WERI-Rb-1 (cell line): ENCODE data around the gene VANGL1.

Experiments
- DNase-seq: peaks from one replicate; pipeline ENCODE4 v3.0.0-alpha.2; 2020
- H3K27ac ChIP-seq: fragments of 250-450 bp; sonication (Bioruptor Pico); 2 replicates; pipeline ENCODE4 v1.5.1; 2020; ENCODE audit warnings: mild to moderate bottlenecking, moderate library complexity
- H3K27me3 ChIP-seq: fragments of 250-450 bp; sonication (Bioruptor Pico); 2 replicates; pipeline ENCODE4 v1.5.1; 2021; ENCODE audit warnings: mild to moderate bottlenecking, low read depth, moderate library complexity; ENCODE audit not compliant: insufficient read depth, severe bottlenecking
- H3K36me3 ChIP-seq: fragments of 250-450 bp; sonication (Bioruptor Pico); 2 replicates; pipeline ENCODE4 v1.5.1; 2020; ENCODE audit warnings: mild to moderate bottlenecking, moderate library complexity
- H3K4me3 ChIP-seq: 2 replicates; pipeline ENCODE4 v1.5.1; 2011; ENCODE audit warnings: low read depth, mild to moderate bottlenecking, control low read depth, low read length
- H3K9me3 ChIP-seq: fragments of 250-450 bp; sonication (Bioruptor Pico); 2 replicates; pipeline ENCODE4 v1.5.1; 2021; ENCODE audit warnings: mild to moderate bottlenecking, moderate library complexity; ENCODE audit not compliant: severe bottlenecking
- CTCF ChIP-seq: IDR thresholded peaks from 2 replicates; pipeline ENCODE4 v1.5.1; 2011; ENCODE audit warnings: low read depth, mild to moderate bottlenecking, control low read depth, inconsistent platforms, low read length

Gene VANGL1

GRCh38 chr1:115746021-115746690 is 104.4 kb downstream of the VANGL1 start:
- H3K27ac ChIP-seq: no peak overlapping the region
- no peak for TF ChIP-seq CTCF

More at GRCh38 chr1:115746021-115746690, 104.4 kb downstream of the VANGL1 start:
- no peak for DNase-seq
- Histone ChIP-seq H3K4me3 (no peak overlapping the region), H3K36me3 (no peaks in the 10 kb centered on the region), H3K9me3 (no peaks in the 10 kb centered on the region), H3K27me3 (no peaks in the 10 kb centered on the region)
